ENCODE measurements around the gene DEXI.

DEXI gene

GRCh38 chr16:10959161-10959560, 16.9 kb upstream of the DEXI start:
- Histone ChIP-seq H3K9ac (ENCODE audit: low read length in 5 of 5) (no peak overlapping the region), H3K27ac (ENCODE audit: low read depth, low read length) (no peak overlapping the region), H3K27me3 (ENCODE audit: control insufficient read depth in 5 of 5, insufficient read depth in 4 of 5, low read length in 5 of 5) (no peaks in the 10 kb centered on the region), H3K9me3 (ENCODE audit: control insufficient read depth in 5 of 5, low read length in 5 of 5) (no peaks in the 10 kb centered on the region), H3K4me1 (ENCODE audit: control insufficient read depth in 5 of 5, insufficient read depth in 5 of 5, low read length in 5 of 5) (peaks cover 0 to 5% (median 3%) of the 10 kb centered on the region in 5 donors), H3K36me3 (ENCODE audit: control insufficient read depth in 5 of 5, insufficient read depth in 5 of 5, low read length in 5 of 5) (peaks cover 0 to 29% (median 27%) of the 10 kb centered on the region in 5 donors), H3K4me3 (ENCODE audit: low read depth in 1 of 5, low read length in 5 of 5) (no peak overlapping the region)

GRCh38 chr16:10957771-10958482, 15.7 kb upstream of the DEXI start:
- Histone ChIP-seq H3K9ac (ENCODE audit: low read length in 5 of 5) (no peak overlapping the region), H3K4me1 (ENCODE audit: control insufficient read depth in 5 of 5, insufficient read depth in 5 of 5, low read length in 5 of 5) (peaks cover 0 to 8% (median 3%) of the 10 kb centered on the region in 5 donors), H3K27ac (ENCODE audit: low read depth, low read length) (no peak overlapping the region), H3K9me3 (ENCODE audit: control insufficient read depth in 5 of 5, low read length in 5 of 5) (no peaks in the 10 kb centered on the region), H3K27me3 (ENCODE audit: control insufficient read depth in 5 of 5, insufficient read depth in 4 of 5, low read length in 5 of 5) (no peaks in the 10 kb centered on the region), H3K4me3 (ENCODE audit: low read depth in 1 of 5, low read length in 5 of 5) (no peak overlapping the region), H3K36me3 (ENCODE audit: control insufficient read depth in 5 of 5, insufficient read depth in 5 of 5, low read length in 5 of 5) (peaks cover 0 to 21% (median 16%) of the 10 kb centered on the region in 5 donors)

- Histone ChIP-seq H3K4me3 (ENCODE audit: low read depth in 1 of 5, low read length in 5 of 5) (no peak overlapping the region), H3K27ac (ENCODE audit: low read depth, low read length) (no peak overlapping the region), H3K9me3 (ENCODE audit: control insufficient read depth in 5 of 5, low read length in 5 of 5) (no peaks in the 10 kb centered on the region), H3K27me3 (ENCODE audit: control insufficient read depth in 5 of 5, insufficient read depth in 4 of 5, low read length in 5 of 5) (no peaks in the 10 kb centered on the region), H3K4me1 (ENCODE audit: control insufficient read depth in 5 of 5, insufficient read depth in 5 of 5, low read length in 5 of 5) (peaks cover 0 to 15% (median 4%) of the 10 kb centered on the region in 5 donors), H3K9ac (ENCODE audit: low read length in 5 of 5) (no peak overlapping the region), H3K36me3 (ENCODE audit: control insufficient read depth in 5 of 5, insufficient read depth in 5 of 5, low read length in 5 of 5) (peaks cover 0 to 9% (median 8%) of the 10 kb centered on the region in 5 donors)
Observed at GRCh38 chr16:10954903-10955302, 12.6 kb upstream of the DEXI start.

- no peak overlapping the region for H3K9ac ChIP-seq (ENCODE audit: low read length in 5 of 5)
- H3K36me3 ChIP-seq (ENCODE audit: control insufficient read depth in 5 of 5, insufficient read depth in 5 of 5, low read length in 5 of 5): no peaks in the 10 kb centered on the region
- peaks cover 8 to 34% (median 17%) of the 10 kb centered on the region in 5 donors for H3K4me1 ChIP-seq (ENCODE audit: control insufficient read depth in 5 of 5, insufficient read depth in 5 of 5, low read length in 5 of 5)
- H3K27ac ChIP-seq (ENCODE audit: low read depth, low read length): no peak overlapping the region
- H3K9me3 ChIP-seq (ENCODE audit: control insufficient read depth in 5 of 5, low read length in 5 of 5): no peaks in the 10 kb centered on the region
- H3K4me3 ChIP-seq (ENCODE audit: low read depth in 1 of 5, low read length in 5 of 5): no peak overlapping the region
- H3K27me3 ChIP-seq (ENCODE audit: control insufficient read depth in 5 of 5, insufficient read depth in 4 of 5, low read length in 5 of 5): no peaks in the 10 kb centered on the region
Observed at GRCh38 chr16:10951026-10951425, 8.8 kb upstream of the DEXI start.

- H3K27ac ChIP-seq (ENCODE audit: low read depth, low read length): no peak overlapping the region
- no peaks in the 10 kb centered on the region for H3K27me3 ChIP-seq (ENCODE audit: control insufficient read depth in 5 of 5, insufficient read depth in 4 of 5, low read length in 5 of 5)
- H3K4me1 ChIP-seq (ENCODE audit: control insufficient read depth in 5 of 5, insufficient read depth in 5 of 5, low read length in 5 of 5): peaks cover 10 to 41% (median 24%) of the 10 kb centered on the region in 5 donors
- no peaks in the 10 kb centered on the region for H3K9me3 ChIP-seq (ENCODE audit: control insufficient read depth in 5 of 5, low read length in 5 of 5)
- no peak overlapping the region for H3K4me3 ChIP-seq (ENCODE audit: low read depth in 1 of 5, low read length in 5 of 5)
- no peaks in the 10 kb centered on the region for H3K36me3 ChIP-seq (ENCODE audit: control insufficient read depth in 5 of 5, insufficient read depth in 5 of 5, low read length in 5 of 5)
- H3K9ac ChIP-seq (ENCODE audit: low read length in 5 of 5): peak overlapping the region in 1 of 5 donors; percentile 26
Observed at GRCh38 chr16:10950393-10950792, 8.1 kb upstream of the DEXI start.

GRCh38 chr16:10949424-10949970, 7.2 kb upstream of the DEXI start:
- H3K4me1 ChIP-seq (ENCODE audit: control insufficient read depth in 5 of 5, insufficient read depth in 5 of 5, low read length in 5 of 5): peaks cover 12 to 48% (median 32%) of the 10 kb centered on the region in 5 donors
- H3K9ac ChIP-seq (ENCODE audit: low read length in 5 of 5): peak overlapping the region in 2 of 5 donors; percentile 18 to 32
- H3K4me3 ChIP-seq (ENCODE audit: low read depth in 1 of 5, low read length in 5 of 5): no peak overlapping the region
- H3K36me3 ChIP-seq (ENCODE audit: control insufficient read depth in 5 of 5, insufficient read depth in 5 of 5, low read length in 5 of 5): no peaks in the 10 kb centered on the region
- H3K27me3 ChIP-seq (ENCODE audit: control insufficient read depth in 5 of 5, insufficient read depth in 4 of 5, low read length in 5 of 5): no peaks in the 10 kb centered on the region
- no peaks in the 10 kb centered on the region for H3K9me3 ChIP-seq (ENCODE audit: control insufficient read depth in 5 of 5, low read length in 5 of 5)
- no peak overlapping the region for H3K27ac ChIP-seq (ENCODE audit: low read depth, low read length)

GRCh38 chr16:10947211-10947787, 5.0 kb upstream of the DEXI start:
- Histone ChIP-seq H3K4me1 (ENCODE audit: control insufficient read depth in 5 of 5, insufficient read depth in 5 of 5, low read length in 5 of 5) (peaks cover 10 to 57% (median 47%) of the 10 kb centered on the region in 5 donors), H3K4me3 (ENCODE audit: low read depth in 1 of 5, low read length in 5 of 5) (no peak overlapping the region), H3K27me3 (ENCODE audit: control insufficient read depth in 5 of 5, insufficient read depth in 4 of 5, low read length in 5 of 5) (no peaks in the 10 kb centered on the region), H3K36me3 (ENCODE audit: control insufficient read depth in 5 of 5, insufficient read depth in 5 of 5, low read length in 5 of 5) (no peaks in the 10 kb centered on the region), H3K27ac (ENCODE audit: low read depth, low read length) (no peak overlapping the region), H3K9ac (ENCODE audit: low read length in 5 of 5) (no peak overlapping the region), H3K9me3 (ENCODE audit: control insufficient read depth in 5 of 5, low read length in 5 of 5) (no peaks in the 10 kb centered on the region)

- Histone ChIP-seq H3K27ac (ENCODE audit: low read depth, low read length) (no peak overlapping the region), H3K4me3 (ENCODE audit: low read depth in 1 of 5, low read length in 5 of 5) (peak overlapping the region in 1 of 5 donors; percentile 17), H3K9ac (ENCODE audit: low read length in 5 of 5) (peak overlapping the region in 2 of 5 donors; percentile 19 to 81), H3K36me3 (ENCODE audit: control insufficient read depth in 5 of 5, insufficient read depth in 5 of 5, low read length in 5 of 5) (no peaks in the 10 kb centered on the region), H3K4me1 (ENCODE audit: control insufficient read depth in 5 of 5, insufficient read depth in 5 of 5, low read length in 5 of 5) (peaks cover 11 to 60% (median 51%) of the 10 kb centered on the region in 5 donors), H3K27me3 (ENCODE audit: control insufficient read depth in 5 of 5, insufficient read depth in 4 of 5, low read length in 5 of 5) (no peaks in the 10 kb centered on the region), H3K9me3 (ENCODE audit: control insufficient read depth in 5 of 5, low read length in 5 of 5) (no peaks in the 10 kb centered on the region)
Observed at GRCh38 chr16:10946308-10946707, 4.0 kb upstream of the DEXI start.

- H3K4me3 ChIP-seq (ENCODE audit: low read depth in 1 of 5, low read length in 5 of 5): peak overlapping the region; percentile 80 to 86 (median 83)
- H3K27ac ChIP-seq (ENCODE audit: low read depth, low read length): peak overlapping the region; percentile 54
- H3K27me3 ChIP-seq (ENCODE audit: control insufficient read depth in 5 of 5, insufficient read depth in 4 of 5, low read length in 5 of 5): no peaks in the 10 kb centered on the region
- no peaks in the 10 kb centered on the region for H3K36me3 ChIP-seq (ENCODE audit: control insufficient read depth in 5 of 5, insufficient read depth in 5 of 5, low read length in 5 of 5)
- H3K4me1 ChIP-seq (ENCODE audit: control insufficient read depth in 5 of 5, insufficient read depth in 5 of 5, low read length in 5 of 5): peaks cover 21 to 67% (median 61%) of the 10 kb centered on the region in 5 donors
- peak overlapping the region; percentile 35 to 88 (median 70) for H3K9ac ChIP-seq (ENCODE audit: low read length in 5 of 5)
- no peaks in the 10 kb centered on the region for H3K9me3 ChIP-seq (ENCODE audit: control insufficient read depth in 5 of 5, low read length in 5 of 5)
Observed at GRCh38 chr16:10945065-10945787, 3.0 kb upstream of the DEXI start.

Data from subcutaneous abdominal adipose tissue (tissue), 5 donors.